Activated CD8-positive, alpha-beta memory T cell treated with anti-CD3 and anti-CD28 coated beads, Interleukin-2, amount 50 U/mL, for 24 hours (primary cell): ENCODE results near the gene PLCL1.
"Not testable (repeated sequence)": the region's sequence is repeated elsewhere in the genome, so short reads cannot be mapped to it uniquely, and the experiment has no call there.

ENCODE experiments used
- DNase-seq: peaks from one replicate; pipeline ENCODE4 v3.0.0-alpha.2; 2020; ENCODE audit errors: extremely low read depth

Gene PLCL1

DNA sequence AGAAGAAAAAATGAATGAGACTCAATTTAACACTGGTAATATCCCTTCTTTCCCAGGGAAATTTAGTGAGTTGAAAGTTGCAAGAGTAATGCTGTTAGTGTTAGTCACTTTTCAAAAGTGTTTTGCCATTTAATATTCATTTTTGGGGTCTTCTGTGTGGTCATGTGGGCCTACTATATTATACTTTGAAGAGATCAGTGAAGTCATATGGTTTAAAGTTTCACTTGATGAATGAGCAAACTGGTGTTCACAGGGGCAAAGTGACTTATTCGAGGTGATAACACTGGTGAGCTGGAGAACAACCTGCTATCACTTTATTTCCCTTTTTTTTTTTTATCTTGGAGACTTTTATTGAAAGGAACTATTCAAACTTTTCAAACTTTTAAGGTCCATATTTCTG is 196.0 kb downstream of the PLCL1 start:
- no peak for DNase-seq

DNA sequence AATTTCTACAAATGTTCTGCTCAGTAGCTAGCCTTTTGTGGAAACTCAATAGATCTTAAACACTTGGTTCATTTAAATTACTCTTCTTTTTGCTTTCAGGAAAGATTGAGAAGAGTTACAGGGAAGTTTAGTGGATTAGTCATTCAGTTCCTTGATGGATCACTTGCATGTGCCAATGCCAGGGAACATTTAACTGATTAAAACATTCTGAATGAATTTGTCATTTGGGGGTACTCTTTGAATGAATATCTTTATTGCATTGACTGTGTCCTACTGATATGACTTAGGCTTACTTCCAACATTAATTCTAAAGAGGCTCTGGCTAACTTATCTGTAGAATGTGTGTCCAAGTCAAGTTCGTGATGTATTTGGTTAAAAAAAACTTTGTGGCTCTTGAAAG is 199.8 kb downstream of the PLCL1 start:
- DNase-seq = no peak

DNA sequence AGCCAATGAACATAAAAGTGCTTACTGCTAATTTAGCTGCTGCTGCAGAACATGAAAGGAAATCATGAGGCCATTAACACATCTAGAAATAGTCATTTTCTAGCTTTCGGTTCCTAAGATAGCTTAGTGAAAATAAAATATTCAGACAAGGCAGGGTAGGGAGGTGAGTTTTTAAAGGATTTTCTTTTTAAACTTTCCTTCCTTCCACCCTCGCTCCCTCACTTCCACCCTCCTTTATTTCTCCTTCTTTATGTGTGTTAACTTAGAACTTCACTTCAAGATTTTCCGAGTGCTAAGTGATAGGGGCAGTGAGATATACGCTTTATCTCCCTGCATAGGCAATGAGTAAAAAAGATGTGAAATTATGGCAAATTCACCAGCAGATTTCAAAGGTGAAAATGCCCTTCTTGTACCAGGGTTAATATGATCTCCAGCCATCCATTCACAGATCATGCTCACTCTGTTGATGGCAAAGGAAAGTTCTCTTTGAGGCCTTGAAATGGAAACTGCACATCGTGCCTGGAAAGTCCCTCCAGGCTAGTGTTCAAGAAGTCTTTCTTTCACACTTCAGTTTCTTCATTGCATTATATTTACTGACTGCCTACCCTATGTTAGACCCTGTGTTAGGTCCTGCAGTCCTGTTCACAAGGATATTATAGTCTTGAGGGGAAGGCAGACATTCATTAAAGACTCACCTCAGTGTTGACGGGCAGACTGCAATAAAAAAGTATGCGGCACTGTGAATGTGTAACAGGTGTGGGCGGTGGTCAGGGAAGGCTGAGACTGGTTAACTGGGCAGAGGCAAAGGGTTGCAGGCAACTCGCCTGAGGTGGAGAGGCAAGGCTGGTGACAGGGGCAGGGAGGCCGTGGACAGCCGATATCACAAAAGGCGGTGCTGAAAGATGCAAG is 200.8 kb downstream of the PLCL1 start:
- no peak for DNase-seq

DNA sequence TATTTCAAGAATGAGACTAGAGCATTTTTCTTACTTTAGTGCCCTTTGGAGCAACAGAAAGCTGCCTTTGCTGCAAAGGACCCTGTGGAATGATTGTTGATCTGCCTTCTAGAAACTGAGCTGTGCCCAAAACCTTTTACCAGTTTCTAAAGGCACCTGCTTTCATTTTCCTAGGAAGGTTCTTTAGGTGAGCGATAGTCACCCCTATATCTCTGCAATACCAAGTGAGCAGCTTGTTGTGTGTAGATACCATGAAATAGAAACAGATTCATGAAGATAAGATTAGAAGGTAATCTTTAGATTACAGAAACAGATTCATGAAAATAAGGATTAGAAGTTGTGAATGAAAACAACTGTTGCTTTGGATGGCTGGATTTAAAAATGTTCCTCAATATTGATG is 202.3 kb downstream of the PLCL1 start:
- no peak for DNase-seq

DNA sequence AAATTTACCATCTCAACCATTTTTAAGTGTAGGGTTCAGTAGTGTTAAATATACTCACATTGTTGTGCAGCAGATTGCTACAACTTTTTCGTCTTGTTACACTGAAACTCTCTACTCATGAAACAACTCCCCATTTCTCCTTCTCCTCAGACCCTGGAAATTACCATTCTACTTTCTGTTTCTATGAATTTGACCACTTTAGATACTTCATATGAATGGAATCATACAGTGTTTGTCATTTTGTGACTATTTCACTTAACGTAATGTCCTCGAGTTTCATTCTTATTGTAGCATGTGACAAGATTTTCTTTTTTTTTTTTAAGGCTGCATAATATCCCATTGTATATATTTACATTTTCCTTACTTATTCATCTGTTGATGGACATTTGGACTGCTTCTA is 203.8 kb downstream of the PLCL1 start:
- DNase-seq = no peak

DNA sequence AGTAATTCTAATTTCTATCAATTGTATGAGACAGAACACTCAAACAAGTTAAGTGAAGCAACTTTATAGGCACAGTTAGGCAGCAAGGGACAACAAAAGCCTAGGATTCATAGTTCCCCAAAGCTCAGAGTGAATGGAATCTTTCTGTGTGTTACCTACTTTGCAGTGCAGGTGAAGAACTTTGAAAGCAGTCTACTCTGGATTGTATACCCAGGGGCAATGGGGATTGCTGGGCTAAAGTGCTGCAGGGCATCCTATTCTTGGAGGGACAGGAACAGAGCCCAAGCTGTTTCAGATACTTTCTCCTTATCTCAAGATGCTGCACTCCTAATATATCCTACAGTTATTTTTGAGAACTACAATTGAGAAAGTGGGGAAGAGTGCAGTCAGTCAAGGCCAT is 207.6 kb downstream of the PLCL1 start:
- DNase-seq = no peak

DNA sequence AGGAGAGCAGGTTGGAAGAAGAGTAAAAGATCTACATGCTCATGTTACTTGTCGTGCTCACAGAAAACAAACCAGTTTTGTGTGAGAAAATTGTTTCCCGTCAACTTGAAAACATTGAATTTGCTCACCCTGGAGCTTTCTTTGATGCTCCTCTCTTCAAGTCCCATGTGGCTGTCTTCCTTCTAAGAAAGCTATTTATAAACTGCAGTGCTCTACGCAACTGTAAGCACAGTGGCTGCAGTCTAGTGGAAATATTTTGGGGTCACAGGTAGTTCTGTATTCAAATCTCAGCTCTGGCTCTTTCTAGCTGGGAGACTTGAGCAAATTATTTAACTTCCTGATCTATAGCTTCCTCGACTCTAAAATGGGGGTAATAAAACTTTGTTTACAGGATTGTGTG is 211.8 kb downstream of the PLCL1 start:
- no peak for DNase-seq

DNA sequence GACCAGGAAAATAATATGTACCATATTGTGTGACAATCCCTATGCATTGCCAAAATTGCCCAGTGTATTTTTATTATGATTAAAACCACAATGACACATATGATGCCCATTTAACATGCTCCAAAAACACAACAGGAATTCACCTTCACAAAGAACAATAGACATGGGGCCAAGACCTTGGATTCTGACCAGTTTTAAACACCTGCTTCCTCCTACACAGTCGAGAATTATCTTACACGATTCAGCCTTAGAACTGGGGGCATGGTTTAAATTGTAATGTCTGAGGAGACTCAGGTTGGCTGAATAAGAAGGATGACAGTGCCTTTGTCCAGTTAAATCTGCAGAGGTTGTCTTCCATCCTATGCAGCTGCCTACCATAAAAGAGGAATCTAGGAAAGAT is 212.7 kb downstream of the PLCL1 start:
- DNase-seq = no peak

DNA sequence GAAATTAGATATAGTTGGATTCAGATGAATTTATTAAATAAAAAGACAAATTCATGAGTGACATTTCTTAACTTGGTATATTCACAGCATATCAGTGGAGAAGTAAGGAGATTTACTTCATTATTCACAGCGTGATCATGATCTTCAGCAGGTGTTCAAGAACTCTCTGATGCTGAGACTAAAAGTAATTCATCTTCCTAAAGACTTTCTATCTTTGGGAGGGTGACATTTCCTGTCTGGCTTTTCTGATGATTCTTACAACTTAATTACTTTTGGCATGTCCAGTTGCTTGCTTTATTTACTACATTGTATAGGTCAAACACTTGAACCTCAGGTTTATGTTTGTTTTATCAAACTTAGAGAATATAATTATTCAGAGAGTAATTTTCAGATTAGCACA is 224.6 kb downstream of the PLCL1 start:
- DNase-seq = no peak

DNA sequence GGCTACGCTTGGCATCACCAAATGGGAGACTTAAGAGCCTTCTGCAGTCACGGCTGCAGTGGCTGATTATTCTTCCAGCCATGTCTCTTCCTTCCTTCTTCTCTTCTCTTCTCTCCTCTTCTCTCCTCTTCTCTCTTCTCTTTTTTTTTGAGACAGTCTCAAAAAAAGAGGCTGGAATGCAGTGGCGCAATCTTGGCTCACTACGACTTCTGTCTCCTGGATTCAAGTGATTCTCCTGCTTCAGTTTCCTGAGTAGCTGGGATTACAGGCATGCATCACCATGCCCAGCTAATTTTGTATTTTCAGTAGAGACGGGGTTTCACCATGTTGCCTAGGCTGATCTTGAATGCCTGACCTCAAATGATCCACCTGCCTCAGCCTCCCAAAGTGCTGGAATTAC is 225.2 kb downstream of the PLCL1 start:
- not testable (repeated sequence) for DNase-seq

DNA sequence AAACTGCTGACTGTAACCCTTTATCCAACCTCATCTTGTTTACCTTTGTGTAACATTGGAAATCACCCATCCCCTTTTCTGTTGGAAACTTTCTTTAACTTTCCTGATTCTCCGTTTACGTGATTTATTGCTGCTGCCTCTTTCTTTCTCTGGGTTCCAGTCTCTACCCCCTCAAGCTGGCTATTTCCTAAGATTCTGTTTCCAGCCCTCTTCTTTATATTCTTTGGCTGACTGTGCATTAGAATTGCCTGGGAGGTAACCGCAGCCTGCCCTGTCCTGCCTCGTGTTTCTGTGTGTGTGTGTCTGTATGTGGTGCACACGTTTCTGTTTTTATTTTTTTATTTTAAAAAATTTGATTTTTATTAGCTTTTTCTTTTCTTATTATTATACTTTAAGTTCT is 229.2 kb downstream of the PLCL1 start:
- no peak for DNase-seq

DNA sequence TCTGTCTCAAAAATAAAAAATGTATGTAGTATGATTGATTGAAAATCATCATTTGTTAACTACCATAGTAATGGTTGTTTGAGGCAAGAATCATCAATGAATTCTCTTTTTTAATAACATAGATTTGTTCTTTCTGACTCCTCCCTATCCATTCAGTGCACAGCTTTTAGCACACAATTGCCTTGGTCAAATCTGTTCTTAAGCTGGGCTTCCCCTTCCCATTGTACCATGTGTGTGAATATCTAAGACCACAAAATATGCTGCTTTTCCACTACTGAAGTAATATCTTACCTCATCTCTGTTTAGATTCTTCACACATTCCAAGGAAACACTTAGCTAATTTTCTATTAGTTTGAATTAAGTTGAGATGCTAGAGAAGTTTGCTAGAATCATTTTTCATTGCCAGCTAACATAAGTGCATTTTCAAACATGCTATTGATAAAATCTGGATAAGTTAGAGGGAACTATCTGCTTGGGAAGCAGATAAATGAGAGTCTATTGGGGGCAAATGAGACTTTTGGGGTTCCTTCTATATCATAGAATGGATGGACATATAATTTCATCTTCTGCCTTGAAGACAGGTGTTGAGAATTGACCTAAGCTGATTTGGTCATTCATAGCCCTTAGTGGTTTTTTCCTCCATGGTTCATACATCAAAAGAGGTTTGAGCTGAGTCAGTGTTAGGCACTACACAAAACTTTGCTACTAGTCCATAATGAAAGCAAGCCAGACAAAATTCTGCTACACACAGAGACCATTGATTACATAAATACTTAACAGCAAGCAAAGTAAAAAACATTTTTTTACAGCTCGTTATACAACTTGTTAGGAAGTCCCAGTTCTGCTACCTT is 231.9 kb downstream of the PLCL1 start:
- no peak for DNase-seq

DNA sequence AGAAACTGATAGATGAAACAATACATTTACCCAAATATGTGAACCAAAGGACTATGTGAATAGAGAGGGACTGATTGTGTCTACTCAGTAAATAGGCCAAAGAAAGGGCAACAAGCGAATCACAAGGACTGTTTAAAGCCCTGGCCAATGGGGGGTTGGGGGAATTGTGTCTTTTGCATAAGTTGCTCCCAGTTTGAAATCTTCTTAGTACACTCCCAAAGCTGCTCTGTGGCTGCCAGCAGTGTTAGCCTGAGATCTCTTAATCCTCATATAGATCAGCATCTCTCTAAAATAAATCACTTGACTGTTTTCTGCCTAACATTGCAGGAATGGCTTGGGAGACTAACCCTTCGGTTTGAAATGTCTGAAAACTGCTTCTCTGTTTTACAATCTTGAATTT is 236.4 kb downstream of the PLCL1 start:
- DNase-seq = no peak

DNA sequence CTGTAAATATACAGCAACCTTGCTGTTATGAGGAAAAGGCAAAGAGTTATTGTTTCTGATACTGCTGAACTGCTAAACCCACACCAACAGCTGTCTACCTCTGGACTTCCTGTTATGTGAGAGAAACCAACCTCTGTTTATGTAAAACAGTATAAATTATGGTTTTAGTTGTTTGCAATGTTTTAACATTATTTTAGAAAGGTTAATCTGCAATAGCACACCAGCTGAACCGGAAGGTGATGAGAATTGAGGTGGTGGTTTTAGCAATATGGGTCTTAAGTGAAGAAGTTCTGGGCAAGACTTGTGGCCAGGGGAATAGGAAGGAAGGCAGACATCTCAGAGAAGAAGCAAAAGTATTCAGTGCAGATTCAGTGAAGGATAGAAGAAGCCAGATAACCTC is 237.8 kb downstream of the PLCL1 start:
- DNase-seq = no peak

DNA sequence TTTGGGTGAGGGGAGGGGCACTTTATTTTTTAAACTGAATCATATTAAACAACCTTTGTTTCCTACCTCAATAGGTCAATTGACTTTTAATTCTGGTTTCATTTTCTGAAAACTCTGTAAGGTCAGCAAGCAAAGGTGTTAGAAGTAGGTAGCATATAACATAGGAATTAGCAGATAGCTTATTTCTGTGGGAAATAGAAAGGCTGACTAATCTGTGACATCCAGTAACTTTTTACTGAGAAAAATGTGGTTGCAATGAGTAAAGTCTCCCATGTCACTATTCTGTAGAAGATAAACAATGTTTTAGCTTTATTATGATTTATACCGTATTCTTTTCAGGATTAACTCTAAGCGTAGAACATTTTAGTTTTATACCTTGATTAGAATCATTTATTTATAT is 240.4 kb downstream of the PLCL1 start:
- no peak for DNase-seq

DNA sequence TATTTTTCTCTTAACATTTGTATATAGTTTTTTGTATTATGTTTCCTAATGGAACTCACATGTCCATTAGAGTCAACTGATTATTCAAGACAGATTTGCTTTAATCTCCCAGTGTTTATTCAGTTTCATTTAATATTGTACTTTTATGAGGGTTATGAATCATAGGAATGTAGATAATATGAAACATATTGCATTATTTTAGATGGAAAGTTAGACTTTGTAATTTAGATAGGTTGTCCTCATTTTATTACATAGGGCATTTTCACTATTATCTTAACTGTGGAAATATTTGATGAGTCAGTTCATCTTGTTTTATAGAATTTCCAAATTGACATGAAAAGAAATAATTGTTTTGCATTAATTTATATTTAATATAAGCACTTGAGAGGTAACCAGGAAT is 240.8 kb downstream of the PLCL1 start:
- DNase-seq = no peak

DNA sequence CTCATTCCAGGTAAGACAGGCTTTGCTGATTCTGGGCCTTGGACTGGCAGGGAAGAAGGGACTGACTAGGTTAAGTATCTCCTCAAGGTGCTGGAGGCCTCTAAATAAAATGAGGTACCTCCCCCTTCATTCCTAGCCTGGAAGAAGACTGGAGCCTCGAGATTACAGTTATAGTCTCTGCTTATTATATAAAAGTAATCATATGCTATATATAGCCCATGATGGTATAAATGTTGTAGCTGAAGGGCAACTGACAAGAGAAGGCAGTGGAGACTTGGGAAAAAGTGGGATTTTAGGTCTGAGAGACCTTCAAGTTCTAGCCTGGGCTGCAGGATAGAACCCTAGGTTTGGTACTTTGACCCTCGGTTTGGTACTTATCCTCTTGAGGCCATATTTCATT is 248.3 kb downstream of the PLCL1 start:
- DNase-seq = no peak

DNA sequence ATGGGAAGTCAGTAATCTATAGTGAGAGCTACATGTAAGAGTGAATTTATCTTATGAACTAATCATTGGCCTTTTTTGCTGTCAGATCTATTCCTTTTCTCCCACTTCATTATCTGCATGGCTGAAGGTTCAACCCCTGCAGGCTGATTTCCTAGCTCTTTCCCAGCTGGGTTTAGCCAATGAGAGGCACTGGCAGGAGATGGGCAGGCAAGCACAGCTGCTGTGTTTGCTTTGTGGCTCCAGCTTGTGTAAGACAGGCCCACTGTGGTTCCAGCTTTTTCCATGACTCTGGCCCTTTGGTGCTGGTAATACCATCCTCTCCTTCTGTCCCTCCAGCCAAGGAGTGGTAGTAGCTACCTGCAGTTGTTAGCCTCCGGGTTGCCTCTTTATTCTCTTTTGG is 248.8 kb downstream of the PLCL1 start:
- no peak for DNase-seq

DNA sequence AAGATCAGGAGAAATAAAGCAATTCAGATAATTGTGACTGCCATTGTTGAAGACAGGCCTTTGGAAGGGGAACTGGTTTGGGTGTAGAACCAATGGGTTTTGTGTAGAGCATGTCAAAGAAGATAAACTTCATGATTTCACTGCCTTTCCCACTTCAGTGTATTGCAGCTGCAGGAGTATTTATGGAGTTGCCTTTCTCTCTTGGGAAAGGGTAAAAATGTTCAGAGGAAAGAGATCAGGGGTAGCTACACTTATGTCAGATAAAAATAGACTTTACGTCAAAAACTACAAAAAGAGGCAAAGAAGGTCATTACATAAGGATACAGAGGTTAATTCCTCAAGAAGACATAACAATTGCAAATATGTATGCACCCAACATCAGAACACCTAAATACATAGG is 249.4 kb downstream of the PLCL1 start:
- no peak for DNase-seq

DNA sequence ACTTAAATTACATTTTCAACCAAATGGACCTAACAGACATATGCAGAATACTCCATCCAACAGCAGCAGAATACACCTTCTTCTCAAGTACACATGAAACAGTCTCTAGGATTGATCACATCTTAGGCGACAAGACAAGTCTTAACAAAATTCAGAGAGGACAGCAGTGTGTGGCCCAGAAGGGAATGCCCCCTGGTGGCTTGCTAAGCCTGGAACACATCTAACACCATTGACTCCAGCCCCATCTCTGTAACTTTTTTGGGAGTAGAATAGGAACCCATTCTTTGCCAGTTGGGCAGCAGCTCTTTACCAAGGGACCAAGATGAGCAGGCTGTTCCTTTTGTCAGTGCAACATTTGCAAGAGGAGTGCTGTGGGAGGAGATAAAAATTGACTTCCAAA is 249.9 kb downstream of the PLCL1 start:
- DNase-seq = peak; percentile 9

DNA sequence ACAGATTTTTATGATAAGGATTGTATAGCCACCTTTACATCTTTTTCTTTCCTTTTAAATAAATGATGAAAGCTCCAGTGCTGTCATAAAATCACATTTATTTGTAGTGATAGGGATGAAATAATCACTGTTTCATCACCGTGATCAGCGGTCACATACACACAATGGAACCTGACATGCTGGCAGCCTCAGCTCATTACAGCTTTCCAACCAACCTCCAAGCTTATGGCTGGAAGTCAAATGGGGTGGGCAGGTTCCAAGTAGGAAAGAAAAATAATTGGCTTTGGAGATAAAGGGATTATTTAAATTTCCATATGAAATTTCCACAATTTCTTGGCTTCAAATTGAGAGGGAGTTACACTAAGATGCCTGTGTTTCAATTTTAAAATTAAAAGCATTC is 251.3 kb downstream of the PLCL1 start:
- no peak for DNase-seq

DNA sequence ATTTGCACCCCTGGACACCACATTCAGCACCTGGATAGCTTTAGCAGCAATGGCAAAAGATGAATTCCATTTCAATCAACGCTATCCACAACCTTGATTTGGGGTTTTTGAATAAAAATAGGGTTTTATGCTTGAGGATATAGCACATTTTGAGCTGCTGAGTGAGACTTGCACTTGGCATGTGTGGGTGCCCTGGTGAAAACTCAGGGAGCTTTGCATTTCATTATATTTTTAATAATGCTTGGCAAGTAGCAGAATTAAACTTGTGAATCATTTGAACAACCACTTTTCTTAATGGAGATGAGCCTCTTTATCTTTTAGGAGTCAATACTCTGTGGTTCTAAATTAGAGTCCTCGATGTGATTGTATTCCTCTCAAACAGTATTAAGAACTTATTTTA is 252.4 kb downstream of the PLCL1 start:
- DNase-seq = no peak

DNA sequence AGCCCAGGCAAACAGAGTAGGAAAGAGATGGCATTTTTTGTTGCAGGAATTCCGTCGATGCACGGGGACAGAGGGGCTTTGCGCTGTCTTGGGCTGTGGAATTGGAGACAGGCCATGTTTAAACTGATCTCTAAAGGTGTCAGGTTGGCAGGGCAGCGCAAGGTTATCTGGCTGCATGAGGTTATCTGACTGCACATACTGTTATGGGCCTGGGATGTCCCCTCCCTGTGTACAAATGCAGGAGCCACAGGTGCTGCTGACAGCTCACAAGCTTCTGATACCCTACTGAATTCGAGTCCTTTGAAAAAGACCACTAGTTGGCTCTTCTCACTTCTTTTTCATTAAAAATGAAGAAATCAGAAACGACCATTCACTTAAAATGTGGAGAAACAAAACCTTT is 255.4 kb downstream of the PLCL1 start:
- DNase-seq = no peak
